WTC11 (cell line): Measurements from ENCODE around the gene KIF3C.

Source experiments
- AFF4 ChIP-seq: sonication (generic); formaldehyde crosslinking; IDR thresholded peaks from 2 replicates; pipeline ENCODE4 v1.8.1; 2023; ENCODE audit warnings: mild to moderate bottlenecking, missing genetic modification reagents, borderline replicate concordance
- CBFB ChIP-seq: sonication (generic); formaldehyde crosslinking; IDR thresholded peaks from 2 replicates; pipeline ENCODE4 v1.8.1; 2022; ENCODE audit warnings: mild to moderate bottlenecking, low read depth, missing genetic modification reagents
- CREB1 ChIP-seq: sonication (generic); formaldehyde crosslinking; IDR thresholded peaks from 2 replicates; pipeline ENCODE4 v1.8.0; 2023; ENCODE audit warnings: mild to moderate bottlenecking, missing genetic modification reagents
- CTCF ChIP-seq: fragments of 200-600 bp; IDR thresholded peaks from 2 replicates; pipeline ENCODE4 v1.8.0; 2022; ENCODE audit warnings: antibody characterized with exemption
- MXD4 ChIP-seq: fragments of 250-450 bp; sonication (Bioruptor Pico); IDR thresholded peaks from 2 replicates; pipeline ENCODE4 v1.8.0; 2021; ENCODE audit warnings: mild to moderate bottlenecking, moderate library complexity, borderline replicate concordance
- SP1 ChIP-seq: sonication (generic); formaldehyde crosslinking; conservative IDR thresholded peaks from 2 replicates; pipeline ENCODE4 v1.8.1; 2022; ENCODE audit warnings: missing genetic modification reagents
- TEAD1 ChIP-seq: sonication (generic); formaldehyde crosslinking; IDR thresholded peaks from 2 replicates; pipeline ENCODE4 v1.8.0; 2022; ENCODE audit warnings: mild to moderate bottlenecking, missing genetic modification reagents
- ZBTB21 ChIP-seq: sonication (generic); formaldehyde crosslinking; IDR thresholded peaks from 2 replicates; pipeline ENCODE4 v1.8.1; 2023; ENCODE audit warnings: mild to moderate bottlenecking, missing genetic modification reagents, borderline replicate concordance
- ZNF263 ChIP-seq: sonication (generic); formaldehyde crosslinking; IDR thresholded peaks from 2 replicates; pipeline ENCODE4 v1.8.1; 2022; ENCODE audit warnings: low read depth, mild to moderate bottlenecking, moderate library complexity, missing genetic modification reagents
- ZNF317 ChIP-seq: sonication (generic); formaldehyde crosslinking; IDR thresholded peaks from 2 replicates; pipeline ENCODE4 v1.8.1; 2023; ENCODE audit warnings: low read depth, mild to moderate bottlenecking, moderate library complexity, missing genetic modification reagents, borderline replicate concordance
- ZNF416 ChIP-seq: fragments of 250-450 bp; sonication (Bioruptor Pico); IDR thresholded peaks from 2 replicates; pipeline ENCODE4 v1.9.0; 2021; ENCODE audit warnings: mild to moderate bottlenecking, inconsistent platforms

- TF ChIP-seq ZBTB21 (no peak), MXD4 (CRISPR knock-in tag) (no peak), TEAD1 (CRISPR knock-in tag) (no peak), AFF4 (no peak), CTCF (no peak), CBFB (CRISPR knock-in tag) (no peak), ZNF416 (CRISPR knock-in tag) (no peak), CREB1 (CRISPR knock-in tag) (no peak), SP1 (CRISPR knock-in tag) (no peak), ZNF317 (CRISPR knock-in tag) (no peak), ZNF263 (no peak)
These were observed 10.3 kb upstream of the KIF3C start for GRCh38 chr2:25992556-25992955.
